PC-9 (cell line): ENCODE results near the gene GIMAP2. TPM values are rescaled to one million over a fixed set of nuclear protein-coding genes. Genes with fewer than 3 reads are reported as not detected.

ENCODE experiments used
- BruUV-seq: library from RNA; stranded (reverse); fragments of 400-500 nt; replicated peaks from 2 replicates; lab custom pipeline; 2021; lab: Mats Ljungman, UMichigan
- CTCF ChIA-PET: fragments of 300-600 bp; sonication (Branson Sonifier 250); formaldehyde crosslinking; loops from one replicate; lab custom pipeline; 2022; ENCODE audit warnings: antibody characterized with exemption; lab: Charles Lee
- POLR2A ChIA-PET: fragments of 300-600 bp; sonication (Branson Sonifier 250); formaldehyde crosslinking; loops from one replicate; lab custom pipeline; 2022; ENCODE audit warnings: antibody characterized with exemption; ENCODE audit not compliant: unreplicated experiment; lab: Charles Lee
- DNase-seq, 2 experiments: peaks; one replicate each; pipeline versions ENCODE4 v3.0.0 to v3.0.0-alpha.2; 2015 to 2022; ENCODE audit warnings: mixed read lengths in 1 of 2
- H2AFZ ChIP-seq: fragments of 200-600 bp; sonication (generic); 2 replicates; pipeline ENCODE4 v1.8.1; 2017; ENCODE audit warnings: antibody characterized with exemption
- H3F3A ChIP-seq: fragments of 200-600 bp; sonication (generic); 2 replicates; pipeline ENCODE4 v1.8.1; 2017; ENCODE audit warnings: antibody characterized with exemption, mild to moderate bottlenecking, low read depth; ENCODE audit not compliant: insufficient read depth
- H3K27ac ChIP-seq: fragments of 200-600 bp; sonication (generic); 2 replicates; pipeline ENCODE4 v1.6.1; 2016; ENCODE audit warnings: mixed run types
- H3K27me3 ChIP-seq: fragments of 200-600 bp; sonication (generic); 2 replicates; pipeline ENCODE4 v1.6.1; 2016; ENCODE audit warnings: low read depth, mixed run types; ENCODE audit not compliant: insufficient read depth
- H3K36me3 ChIP-seq: fragments of 200-600 bp; sonication (generic); 2 replicates; pipeline ENCODE4 v1.6.1; 2016; ENCODE audit warnings: low read depth, mixed run types
- H3K4me1 ChIP-seq: fragments of 200-600 bp; sonication (generic); replicated peaks from 2 replicates; pipeline ENCODE4 v1.6.1; 2016; ENCODE audit warnings: mixed run types; ENCODE audit not compliant: insufficient read depth
- H3K4me2 ChIP-seq: fragments of 200-600 bp; sonication (generic); 2 replicates; pipeline ENCODE4 v1.6.1; 2017; ENCODE audit warnings: mixed run types
- H3K4me3 ChIP-seq: fragments of 200-600 bp; sonication (generic); 2 replicates; pipeline ENCODE4 v1.6.1; 2016; ENCODE audit warnings: mixed run types
- H3K79me2 ChIP-seq: fragments of 200-600 bp; sonication (generic); 2 replicates; pipeline ENCODE4 v1.6.1; 2017; ENCODE audit warnings: low read depth, mixed run types
- H3K9me2 ChIP-seq: fragments of 200-600 bp; sonication (generic); 2 replicates; pipeline ENCODE4 v1.8.1; 2017; ENCODE audit warnings: mild to moderate bottlenecking; ENCODE audit not compliant: insufficient read depth
- H3K9me3 ChIP-seq: fragments of 200-600 bp; sonication (generic); 2 replicates; pipeline ENCODE4 v1.8.1; 2016; ENCODE audit warnings: low read depth; ENCODE audit not compliant: insufficient read depth
- H4K20me1 ChIP-seq: fragments of 200-600 bp; sonication (generic); 2 replicates; pipeline ENCODE4 v1.8.1; 2017; ENCODE audit not compliant: insufficient read depth
- CTCF ChIP-seq: fragments of 200-600 bp; sonication (generic); conservative IDR thresholded peaks from 2 replicates; pipeline ENCODE4 v1.6.1; 2017; ENCODE audit warnings: mixed run types, antibody characterized with exemption, mild to moderate bottlenecking, moderate library complexity
- EZH2 ChIP-seq: fragments of 200-600 bp; sonication (generic); IDR thresholded peaks from 2 replicates; pipeline ENCODE4 v1.8.0; 2017; ENCODE audit warnings: antibody characterized with exemption, low read depth
- intact Hi-C: fragments of 100-400 bp; cut with micrococcal nuclease; formaldehyde crosslinking; loops from one replicate; pipeline ENCODE4 v1.10.0; 2022; ENCODE audit not compliant: unreplicated experiment
- total RNA-seq: library from RNA; stranded (reverse); gene quantifications from 2 replicates; pipeline ENCODE4 v1.2.3, GENCODE V29; 2021

The GIMAP2 gene
- total RNA-seq, 1 experiment from 2014 or later, result 0.81 TPM

- H3K4me1 ChIP-seq, result no peaks in the 10 kb centered on the region
- TF ChIP-seq EZH2 (no peak), CTCF (no peak)
- no peaks in the 10 kb centered on the region for H3K9me2 ChIP-seq
- intact Hi-C loops, result no loop called here
- no peak for DNase-seq
- no peaks in the 10 kb centered on the region for H3K9me3 ChIP-seq
- no TSS peak for BruUV-seq
- H2AFZ ChIP-seq, result no peak within 1 kb of the TSS
- no peaks in the 10 kb centered on the region for H4K20me1 ChIP-seq
- no peak within 1 kb of the TSS for H3K27ac ChIP-seq
- no peaks in the 10 kb centered on the region for H3K79me2 ChIP-seq
- peaks cover 60% of the 10 kb centered on the region for H3K27me3 ChIP-seq
- no peak within 1 kb of the TSS for H3K4me2 ChIP-seq
- no peaks in the 10 kb centered on the region for H3F3A ChIP-seq
- no peaks in the 10 kb centered on the region for H3K36me3 ChIP-seq
- POLR2A ChIA-PET, result no interaction called here
- no peak within 1 kb of the TSS for H3K4me3 ChIP-seq
- CTCF ChIA-PET, result no interaction called here
Measured at GRCh38 chr7:150716368-150716767, 30.9 kb downstream of the GIMAP2 start, which contains the start of gene GIMAP1. TSS of gene GIMAP1 (plus strand) at chr7:150716613. CDS start at chr7:150719048, 2,435 bp downstream.

GRCh38 chr7:150716939-150717338 is 31.4 kb downstream of the GIMAP2 start:
- Histone ChIP-seq H3K36me3 (no peaks in the 10 kb centered on the region), H3K4me3 (no peak overlapping the region), H3K4me1 (no peaks in the 10 kb centered on the region), H3K9me2 (no peaks in the 10 kb centered on the region), H3F3A (no peaks in the 10 kb centered on the region), H4K20me1 (no peaks in the 10 kb centered on the region), H2AFZ (no peak overlapping the region), H3K4me2 (no peak overlapping the region), H3K27me3 (peaks cover 64% of the 10 kb centered on the region), H3K27ac (no peak overlapping the region), H3K79me2 (no peaks in the 10 kb centered on the region), H3K9me3 (no peaks in the 10 kb centered on the region)
- CTCF ChIA-PET, result no interaction called here
- TF ChIP-seq EZH2 (no peak), CTCF (no peak)
- intact Hi-C loops, result no loop called here
- no peak for DNase-seq
- no TSS peak for BruUV-seq
- POLR2A ChIA-PET, result no interaction called here

GRCh38 chr7:150717814-150718420 is 32.4 kb downstream of the GIMAP2 start:
- no peak for DNase-seq
- H3K4me3 ChIP-seq, result no peak overlapping the region
- H3F3A ChIP-seq, result no peaks in the 10 kb centered on the region
- TF ChIP-seq EZH2, result no peak
- no peak for TF ChIP-seq CTCF
- H3K4me2 ChIP-seq, result no peak overlapping the region
- no peaks in the 10 kb centered on the region for H3K9me2 ChIP-seq
- H3K27me3 ChIP-seq, result peaks cover 74% of the 10 kb centered on the region
- H4K20me1 ChIP-seq, result no peaks in the 10 kb centered on the region
- intact Hi-C loops, result no loop called here
- H3K9me3 ChIP-seq, result no peaks in the 10 kb centered on the region
- CTCF ChIA-PET, result no interaction called here
- POLR2A ChIA-PET, result no interaction called here
- no peak overlapping the region for H2AFZ ChIP-seq
- no peaks in the 10 kb centered on the region for H3K4me1 ChIP-seq
- no peaks in the 10 kb centered on the region for H3K79me2 ChIP-seq
- no peaks in the 10 kb centered on the region for H3K36me3 ChIP-seq
- no TSS peak for BruUV-seq
- H3K27ac ChIP-seq, result no peak overlapping the region
